AG04449 (cell line): ENCODE results near the gene SLC39A5.

Experiments used
- CTCF ChIA-PET: fragments of 350-600 bp; formaldehyde crosslinking; extraction: SDS; loops from one replicate; lab custom pipeline; 2021; ENCODE audit warnings: antibody characterized with exemption; lab: Yijun Ruan, JAX
- POLR2A ChIA-PET: fragments of 400-600, 350-600 bp; formaldehyde crosslinking; extraction: SDS; loops from one replicate; lab custom pipeline; 2020; ENCODE audit warnings: antibody characterized with exemption, inconsistent platforms; lab: Yijun Ruan, JAX
- DNase-seq: peaks from one replicate; pipeline ENCODE4 v3.0.0-alpha.2; 2010; ENCODE audit warnings: low read depth, low spot score
- H3K4me3 ChIP-seq: 2 replicates; pipeline ENCODE4 v1.5.1; 2011; ENCODE audit warnings: low read depth, mild to moderate bottlenecking, control low read depth, low read length
- CTCF ChIP-seq: IDR thresholded peaks from one replicate; pipeline ENCODE4 v1.5.1; 2011; ENCODE audit warnings: mild to moderate bottlenecking, moderate library complexity, low read length, control low read depth, inconsistent platforms; ENCODE audit not compliant: insufficient read depth; ENCODE audit errors: missing control alignments

The SLC39A5 gene

DNA sequence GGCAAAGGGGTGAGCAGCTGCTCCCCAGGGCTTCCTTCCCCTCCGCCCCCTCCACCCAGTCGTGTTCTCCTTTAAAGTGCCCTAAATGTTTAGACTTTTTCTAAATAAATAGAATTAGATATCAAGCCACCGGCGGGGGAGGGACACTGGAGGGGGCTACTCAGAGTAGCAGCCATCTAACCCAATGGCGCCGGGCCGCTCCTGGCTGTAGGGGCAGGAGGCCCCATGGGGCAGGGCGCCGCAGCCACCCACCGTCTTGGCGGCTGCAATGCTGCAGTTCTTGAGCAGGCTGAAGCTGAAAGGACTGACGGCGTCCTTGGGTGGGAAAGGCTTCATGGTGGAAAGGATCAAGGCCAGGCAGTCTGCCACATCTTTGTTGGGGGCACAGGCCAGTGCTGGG, 13.1 kb downstream of the SLC39A5 start:
- ChIA-PET CTCF (interaction anchor here (1.0 to 2.4 kb wide), 4 partner anchors 10 to 124 kb away, joined by 3 to 9 read pairs (median 4); partner anchors contain the start of gene ANKRD52), POLR2A (interaction anchor here (0.8 to 1.0 kb wide), 2 partner anchors 9 kb away, joined by 3 read pairs; no protein-coding TSS in a partner anchor)
- DNase-seq = no peak
- no peak for TF ChIP-seq CTCF
- H3K4me3 ChIP-seq = no peak overlapping the region

DNA sequence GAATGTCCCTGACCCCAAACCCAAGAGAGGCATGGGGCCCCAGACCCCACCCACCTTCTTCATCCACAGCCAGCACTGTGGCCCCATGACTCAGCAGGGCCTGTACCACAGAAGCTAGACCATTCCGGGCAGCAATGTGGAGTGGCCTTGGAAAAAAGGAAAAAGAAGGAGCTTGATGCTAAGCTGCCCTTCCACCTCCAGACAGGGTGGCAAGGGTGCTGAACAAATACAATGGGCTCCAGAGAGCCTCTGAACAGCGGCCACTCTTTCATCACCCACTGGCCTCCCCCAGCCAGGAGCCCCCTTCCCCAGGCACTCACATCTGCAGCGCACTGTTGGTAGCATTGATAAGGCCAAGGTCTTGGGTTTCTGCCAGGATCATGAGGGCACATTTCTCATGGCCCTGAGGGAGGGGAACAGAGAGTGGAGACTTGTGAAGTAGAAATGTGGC, 13.9 kb downstream of the SLC39A5 start:
- CTCF ChIA-PET = interaction anchor here (1.7 kb wide), 2 partner anchors 10 to 13 kb away, joined by 9 to 13 read pairs; partner anchors contain the start of gene ANKRD52
- H3K4me3 ChIP-seq = no peak overlapping the region
- TF ChIP-seq CTCF = no peak
- DNase-seq = no peak
- POLR2A ChIA-PET = interaction anchor here (1.0 kb wide), 2 partner anchors 10 to 14 kb away, joined by 3 read pairs; partner anchors contain the start of gene ANKRD52

- ChIA-PET POLR2A (interaction anchor here (0.9 to 1.0 kb wide), 3 partner anchors 11 to 23 kb away, joined by 3 to 5 read pairs (median 3); partner anchors contain the start of genes ANKRD52 and RNF41), CTCF (interaction anchor here (1.1 to 1.7 kb wide), 4 partner anchors 11 to 55 kb away, joined by 3 to 13 read pairs (median 8); partner anchors contain the start of genes ANKRD52 and SMARCC2)
- no peak overlapping the region for H3K4me3 ChIP-seq
- TF ChIP-seq CTCF = no peak
- no peak for DNase-seq
Observed at GRCh38 chr12:56244494-56244893, 14.6 kb downstream of the SLC39A5 start.

DNA sequence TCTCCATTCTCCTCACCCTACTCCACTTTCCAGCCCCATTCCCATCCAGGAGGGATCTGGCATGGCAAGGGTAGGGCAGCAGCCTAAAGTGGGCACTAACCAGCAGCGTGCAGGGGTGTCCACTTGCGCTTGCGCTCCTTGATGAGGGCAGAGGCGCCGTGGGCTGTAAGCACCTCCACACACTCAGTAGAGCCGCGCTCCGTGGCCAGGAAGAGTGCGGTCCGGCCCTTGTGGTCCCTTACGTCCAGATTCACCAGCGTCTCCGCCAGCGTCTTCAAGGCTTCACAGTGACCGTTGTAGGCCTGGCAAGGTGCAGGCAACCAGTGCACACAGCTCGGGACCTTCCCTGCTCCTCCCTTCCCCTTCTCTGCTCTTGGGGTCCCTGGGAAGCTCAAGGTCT, 18.1 kb downstream of the SLC39A5 start:
- POLR2A ChIA-PET = interaction anchor here (2.8 to 4.1 kb wide), 2 partner anchors 9 to 11 kb away, joined by 15 to 21 read pairs; no protein-coding TSS in a partner anchor
- TF ChIP-seq CTCF = no peak
- no peak for DNase-seq
- no peak overlapping the region for H3K4me3 ChIP-seq
- CTCF ChIA-PET = interaction anchor here (0.9 to 4.6 kb wide), 4 partner anchors 10 to 42 kb away, joined by 3 to 52 read pairs (median 4); partner anchors contain the start of gene ANKRD52

- H3K4me3 ChIP-seq = no peak overlapping the region
- no peak for DNase-seq
- ChIA-PET POLR2A (interaction anchor here (0.6 to 4.1 kb wide), 3 partner anchors 8 to 14 kb away, joined by 3 to 21 read pairs (median 15); no protein-coding TSS in a partner anchor), CTCF (interaction anchor here (0.8 to 4.6 kb wide), 5 partner anchors 9 to 59 kb away, joined by 3 to 52 read pairs (median 3); partner anchors contain the start of genes ANKRD52 and SMARCC2)
- no peak for TF ChIP-seq CTCF
Observed at GRCh38 chr12:56248711-56249110, 18.9 kb downstream of the SLC39A5 start.

DNA sequence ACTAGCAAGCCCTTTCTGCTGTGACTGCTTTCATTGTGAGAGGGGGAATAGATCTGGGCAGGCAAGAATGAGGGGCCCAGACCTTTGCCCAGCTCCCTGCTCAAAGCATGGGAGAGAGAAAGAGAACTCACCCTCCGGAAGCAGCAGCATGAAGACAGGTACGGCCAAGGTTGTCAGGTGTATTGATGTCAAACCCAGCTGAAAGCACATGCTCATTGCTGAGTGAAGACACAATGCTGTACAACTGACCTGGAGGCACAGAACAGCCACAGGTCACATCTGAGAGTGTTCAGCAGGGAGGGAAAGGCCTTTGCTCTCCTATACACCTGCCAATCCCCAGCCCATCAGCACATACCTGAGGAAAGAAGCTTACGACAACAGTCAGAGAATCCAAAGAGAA, 22.8 kb downstream of the SLC39A5 start:
- POLR2A ChIA-PET = interaction anchor here (0.5 to 1.2 kb wide), 3 partner anchors 10 to 92 kb away, joined by 3 to 5 read pairs (median 3); partner anchors contain the start of gene RNF41
- no peak for TF ChIP-seq CTCF
- no peak overlapping the region for H3K4me3 ChIP-seq
- DNase-seq = no peak
- CTCF ChIA-PET = interaction anchor here (0.7 to 9.8 kb wide), 6 partner anchors 9 to 62 kb away, joined by 3 to 72 read pairs (median 4); partner anchors contain the start of genes COQ10A, RNF41 and SMARCC2
